Endothelial cell (in vitro differentiated cells): Measurements from ENCODE around the gene LRRFIP1. TPM values are rescaled to one million over a fixed set of nuclear protein-coding genes. Genes with fewer than 3 reads are reported as not detected.

ENCODE experiments used
- DNase-seq: peaks from one replicate; pipeline ENCODE4 v3.0.0; 2021; ENCODE audit warnings: low spot score
- H3K27ac Mint-ChIP-seq: one replicate; pipeline ENCODE4 v1.8.0; 2021; ENCODE audit warnings: mixed read lengths, inconsistent platforms; ENCODE audit not compliant: unreplicated experiment
- H3K27me3 Mint-ChIP-seq: one replicate; pipeline ENCODE4 v1.8.0; 2021; ENCODE audit warnings: mild to moderate bottlenecking, moderate library complexity, mixed read lengths, inconsistent platforms; ENCODE audit not compliant: unreplicated experiment
- H3K36me3 Mint-ChIP-seq: one replicate; pipeline ENCODE4 v1.8.0; 2021; ENCODE audit warnings: mild to moderate bottlenecking, low read depth, mixed read lengths, inconsistent platforms; ENCODE audit not compliant: unreplicated experiment
- H3K4me1 Mint-ChIP-seq: one replicate; pipeline ENCODE4 v1.8.0; 2021; ENCODE audit warnings: mild to moderate bottlenecking, mixed read lengths, inconsistent platforms; ENCODE audit not compliant: unreplicated experiment
- H3K4me3 Mint-ChIP-seq: one replicate; pipeline ENCODE4 v1.8.0; 2021; ENCODE audit warnings: mild to moderate bottlenecking, mixed read lengths, inconsistent platforms; ENCODE audit not compliant: unreplicated experiment
- H3K9me3 Mint-ChIP-seq: one replicate; pipeline ENCODE4 v1.8.0; 2021; ENCODE audit warnings: mixed read lengths, inconsistent platforms; ENCODE audit not compliant: unreplicated experiment
- CTCF ChIP-seq: fragments of 200-600 bp; sonication (generic); IDR thresholded peaks from one replicate; pipeline ENCODE4 v1.5.0; 2021; ENCODE audit warnings: antibody characterized with exemption; ENCODE audit not compliant: unreplicated experiment
- total RNA-seq: library from RNA; stranded (reverse); fragmentation: NEBNext Ultra II Directional; extraction: Animal tissue kit (Norgen Biotek cat#: 25700); gene quantifications from one replicate; pipeline ENCODE4 v1.2.1, GENCODE V29; 2021; ENCODE audit not compliant: unreplicated experiment

Gene LRRFIP1
- total RNA-seq, 1 donor from 2014 or later = 105 TPM

DNA sequence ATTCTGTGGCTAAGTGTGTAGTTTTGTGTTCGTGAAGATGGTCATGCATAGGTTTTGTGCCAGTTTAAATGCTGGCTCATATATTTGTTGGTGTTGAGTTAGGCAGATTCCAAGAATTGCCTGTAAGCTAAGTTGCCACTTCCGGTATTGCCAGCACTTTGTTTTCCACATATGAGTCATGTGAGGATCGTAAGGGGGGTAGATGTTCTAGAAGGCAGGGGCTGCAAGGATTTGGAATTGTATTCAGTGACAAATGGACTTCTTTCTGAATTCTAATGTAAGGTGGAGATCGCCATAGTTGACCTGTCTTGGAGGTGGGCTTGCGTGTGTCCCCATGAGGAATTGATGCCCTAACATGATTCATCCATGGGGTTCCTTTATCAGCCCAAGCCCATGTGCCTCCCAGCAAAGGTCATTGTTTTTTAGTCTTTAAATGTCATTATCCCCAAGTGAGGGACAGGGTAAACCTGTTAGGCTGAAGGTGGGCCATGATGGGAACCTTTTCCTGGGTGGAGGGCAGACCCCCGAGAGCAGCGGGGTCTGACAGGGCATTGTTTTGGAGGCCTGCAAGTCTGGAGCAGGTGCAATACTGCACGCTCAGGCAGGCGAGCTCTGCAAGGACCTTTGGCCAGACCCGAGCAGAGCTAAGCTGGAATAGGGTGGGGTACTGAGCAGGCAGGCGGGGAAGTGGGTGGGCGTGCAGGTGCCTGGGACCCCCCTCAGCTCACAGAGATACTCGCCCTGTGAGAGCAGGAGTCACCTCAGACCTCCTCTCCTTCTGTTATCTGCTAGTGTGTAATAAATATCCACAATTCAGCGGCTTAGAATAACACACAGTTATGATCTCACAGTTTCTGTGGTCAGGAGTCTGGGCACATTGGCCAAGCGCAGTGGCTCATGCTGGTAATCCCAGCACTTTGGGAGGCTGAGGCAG, 77.4 kb downstream of the LRRFIP1 start:
- H3K27ac Mint-ChIP-seq = peak overlapping the region; percentile 8

DNA sequence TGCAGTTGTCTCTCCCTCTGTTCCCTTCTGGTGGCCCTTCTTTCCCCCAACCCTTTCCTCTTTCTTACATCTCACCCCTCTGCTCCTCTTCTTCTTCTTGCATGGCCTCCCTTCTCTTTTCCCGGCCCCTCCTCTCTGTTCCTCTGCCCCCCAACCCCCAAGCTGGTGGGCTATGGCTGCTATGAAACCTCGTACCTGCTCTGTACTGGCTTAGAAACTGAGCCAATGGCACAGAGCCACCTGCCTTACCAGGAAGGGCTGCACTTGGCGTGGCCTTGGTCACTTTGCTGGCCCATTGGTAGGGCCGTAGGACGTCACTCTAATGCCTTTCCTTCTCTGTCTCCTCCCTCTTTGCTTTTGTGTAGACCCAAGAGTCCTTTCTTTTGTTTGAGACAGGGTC, 78.9 kb downstream of the LRRFIP1 start:
- no peak for TF ChIP-seq CTCF
- Mint-ChIP-seq H3K4me3 (no peak overlapping the region), H3K36me3 (peaks cover 12% of the 10 kb centered on the region), H3K27ac (peak overlapping the region; percentile 48), H3K9me3 (no peaks in the 10 kb centered on the region), H3K27me3 (peaks cover 10% of the 10 kb centered on the region), H3K4me1 (peaks cover 55% of the 10 kb centered on the region)
- no peak for DNase-seq

More for the DNA sequence above, 77.4 kb downstream of the LRRFIP1 start:
- Mint-ChIP-seq H3K36me3 (peaks cover 10% of the 10 kb centered on the region), H3K4me3 (no peak overlapping the region), H3K9me3 (no peaks in the 10 kb centered on the region), H3K27me3 (peaks cover 13% of the 10 kb centered on the region), H3K4me1 (peaks cover 67% of the 10 kb centered on the region)
- TF ChIP-seq CTCF = no peak
- no peak for DNase-seq

DNA sequence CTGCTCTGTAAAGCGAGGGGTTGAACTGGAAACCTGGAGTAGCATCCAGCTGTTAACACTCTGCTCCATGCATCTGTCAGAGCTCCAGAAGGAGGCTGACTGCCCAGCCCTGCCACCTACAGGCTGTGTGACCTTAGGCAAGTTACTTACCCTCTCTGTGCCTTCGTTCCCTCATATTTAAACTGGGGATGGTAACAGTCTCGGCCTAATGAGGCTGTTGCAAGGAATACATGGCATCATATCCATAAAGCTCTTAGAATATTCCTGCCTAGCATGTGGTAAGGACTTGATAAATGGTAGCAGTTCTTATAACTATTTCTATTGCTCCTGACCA, 80.6 kb downstream of the LRRFIP1 start:
- no peak for TF ChIP-seq CTCF
- Mint-ChIP-seq H3K27me3 (peaks cover 10% of the 10 kb centered on the region), H3K36me3 (peaks cover 18% of the 10 kb centered on the region), H3K4me3 (no peak overlapping the region), H3K9me3 (no peaks in the 10 kb centered on the region), H3K4me1 (peaks cover 45% of the 10 kb centered on the region), H3K27ac (no peak overlapping the region)
- no peak for DNase-seq

DNA sequence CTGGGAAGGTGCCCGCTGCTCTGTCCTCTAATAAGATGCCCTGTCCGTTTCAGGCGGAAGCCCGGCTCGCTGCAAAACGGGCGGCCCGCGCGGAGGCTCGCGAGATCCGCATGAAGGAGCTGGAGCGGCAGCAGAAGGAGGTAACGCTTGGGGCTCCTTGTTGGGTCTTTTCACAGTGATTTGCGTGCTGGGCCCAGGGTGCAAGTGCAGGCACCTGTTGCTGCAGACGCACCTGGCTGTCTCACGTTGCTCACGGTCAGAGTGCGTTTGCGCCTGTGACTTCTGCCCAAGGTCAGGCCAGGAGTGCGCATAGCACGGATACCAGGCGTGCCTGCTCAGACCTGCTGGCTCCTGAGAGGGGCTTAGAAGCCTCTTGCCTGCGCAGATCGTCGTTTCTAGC, 81.1 kb downstream of the LRRFIP1 start:
- TF ChIP-seq CTCF = no peak
- Mint-ChIP-seq H3K4me3 (no peak overlapping the region), H3K4me1 (peaks cover 41% of the 10 kb centered on the region), H3K27ac (no peak overlapping the region), H3K27me3 (peaks cover 10% of the 10 kb centered on the region), H3K9me3 (no peaks in the 10 kb centered on the region), H3K36me3 (peaks cover 18% of the 10 kb centered on the region)
- no peak for DNase-seq

GRCh38 chr2:237708961-237709360, 81.6 kb downstream of the LRRFIP1 start:
- no peak for DNase-seq
- Mint-ChIP-seq H3K27me3 (peaks cover 8% of the 10 kb centered on the region), H3K4me1 (peaks cover 36% of the 10 kb centered on the region), H3K9me3 (no peaks in the 10 kb centered on the region), H3K36me3 (peaks cover 18% of the 10 kb centered on the region), H3K4me3 (no peak overlapping the region), H3K27ac (no peak overlapping the region)
- TF ChIP-seq CTCF = no peak
